Activated B cell treated with CpG ODN at 0.5 μM for 24 hours (primary cell): Measurements from ENCODE around the gene BICDL1. TPM values are rescaled to one million over a fixed set of nuclear protein-coding genes. Genes with fewer than 3 reads are reported as not detected.
A peak's percentile ranks its signal among the peaks of the same experiment; 100 is the strongest.

Source experiments
- ATAC-seq: fragments of 200-7000 bp; cut with Tn5 transposase; one replicate; pipeline ENCODE4 v1.10.0; 2021; ENCODE audit warnings: low read depth, mild to moderate bottlenecking, moderate library complexity
- CTCF ChIA-PET: fragments of 350-600 bp; sonication (Branson Sonifier 250); formaldehyde crosslinking; loops from one replicate; lab custom pipeline; 2021; ENCODE audit warnings: antibody characterized with exemption; lab: Charles Lee
- POLR2A ChIA-PET: fragments of 350-600 bp; sonication (Branson Sonifier 250); formaldehyde crosslinking; loops from one replicate; lab custom pipeline; 2021; ENCODE audit warnings: antibody characterized with exemption; lab: Charles Lee
- DNase-seq: peaks from one replicate; pipeline ENCODE4 v3.0.0; 2022
- H3K27ac Mint-ChIP-seq: one replicate; pipeline ENCODE4 v1.8.0; 2020; ENCODE audit warnings: mixed read lengths
- H3K27me3 Mint-ChIP-seq: one replicate; pipeline ENCODE4 v1.8.0; 2021; ENCODE audit warnings: mixed read lengths
- H3K36me3 Mint-ChIP-seq: one replicate; pipeline ENCODE4 v1.8.0; 2021; ENCODE audit warnings: low read depth, mixed read lengths
- H3K4me1 Mint-ChIP-seq: one replicate; pipeline ENCODE4 v1.8.0; 2021; ENCODE audit warnings: mixed read lengths
- H3K4me3 Mint-ChIP-seq: one replicate; pipeline ENCODE4 v1.8.0; 2020; ENCODE audit warnings: mild to moderate bottlenecking, mixed read lengths
- H3K9me3 Mint-ChIP-seq: one replicate; pipeline ENCODE4 v1.8.0; 2020; ENCODE audit warnings: mixed read lengths
- intact Hi-C: fragments of 100-400 bp; cut with micrococcal nuclease; formaldehyde crosslinking; loops from one replicate; pipeline ENCODE4 v1.15.1; 2024
- total RNA-seq: library from RNA; stranded (reverse); gene quantifications from 2 replicates; pipeline ENCODE4 v1.2.3, GENCODE V29; 2022
- TF ChIP-seq, protein P1 (sequence below): fragments of 200-600 bp; IDR thresholded peaks from one replicate; pipeline ENCODE4 v1.8.0; 2022; ENCODE audit warnings: antibody characterized with exemption, mild to moderate bottlenecking

Gene BICDL1
- total RNA-seq, 1 donor from 2014 or later = 16.8 TPM

DNA sequence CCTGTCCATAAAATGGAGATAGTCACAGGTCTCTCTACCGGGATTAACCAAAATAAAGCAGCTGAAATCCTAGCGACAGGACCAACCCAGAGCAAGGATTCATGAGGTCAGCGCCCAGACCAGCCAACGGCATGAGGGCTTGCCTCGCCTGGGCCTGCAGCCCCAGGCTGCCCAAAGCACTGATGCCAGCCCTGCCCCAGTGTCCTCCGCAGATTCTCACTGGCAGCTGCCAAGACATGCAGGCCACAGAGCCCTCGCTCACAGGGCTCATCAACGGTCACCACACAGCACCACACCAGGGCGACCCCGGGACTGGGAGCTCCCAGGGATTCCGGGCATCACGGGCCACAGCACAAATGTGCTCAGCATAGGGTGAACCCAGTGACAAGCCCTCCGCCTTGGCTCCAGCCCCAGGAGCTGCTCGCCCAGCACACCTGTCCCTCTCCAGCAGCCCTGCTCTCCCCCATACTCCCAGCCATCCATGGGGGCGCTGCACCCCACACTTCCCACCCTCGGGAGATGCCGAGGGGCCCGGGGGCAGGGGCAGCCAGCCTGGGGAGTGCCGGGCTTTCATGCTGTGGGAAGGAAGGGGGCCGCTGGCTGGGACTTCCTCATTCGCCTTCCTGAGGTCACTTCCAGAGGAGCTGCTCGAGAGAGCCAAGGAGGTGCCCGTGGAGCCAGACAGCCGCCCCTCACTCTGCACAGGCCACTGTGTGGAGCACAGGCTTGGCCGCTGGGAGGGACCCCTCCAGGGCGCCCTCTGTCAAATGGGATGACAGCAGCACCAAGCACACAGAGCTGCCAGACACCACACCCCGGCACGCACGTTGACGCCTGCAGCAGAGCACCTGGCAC is 113.4 kb downstream of the BICDL1 start:
- peaks cover 8% of the 10 kb centered on the region for H3K4me1 Mint-ChIP-seq
- ChIA-PET POLR2A (no interaction called here), CTCF (no interaction called here)
- H3K9me3 Mint-ChIP-seq = no peaks in the 10 kb centered on the region
- peaks cover 77% of the 10 kb centered on the region for H3K36me3 Mint-ChIP-seq
- ATAC-seq = no peak
- TF ChIP-seq, protein P1, sequence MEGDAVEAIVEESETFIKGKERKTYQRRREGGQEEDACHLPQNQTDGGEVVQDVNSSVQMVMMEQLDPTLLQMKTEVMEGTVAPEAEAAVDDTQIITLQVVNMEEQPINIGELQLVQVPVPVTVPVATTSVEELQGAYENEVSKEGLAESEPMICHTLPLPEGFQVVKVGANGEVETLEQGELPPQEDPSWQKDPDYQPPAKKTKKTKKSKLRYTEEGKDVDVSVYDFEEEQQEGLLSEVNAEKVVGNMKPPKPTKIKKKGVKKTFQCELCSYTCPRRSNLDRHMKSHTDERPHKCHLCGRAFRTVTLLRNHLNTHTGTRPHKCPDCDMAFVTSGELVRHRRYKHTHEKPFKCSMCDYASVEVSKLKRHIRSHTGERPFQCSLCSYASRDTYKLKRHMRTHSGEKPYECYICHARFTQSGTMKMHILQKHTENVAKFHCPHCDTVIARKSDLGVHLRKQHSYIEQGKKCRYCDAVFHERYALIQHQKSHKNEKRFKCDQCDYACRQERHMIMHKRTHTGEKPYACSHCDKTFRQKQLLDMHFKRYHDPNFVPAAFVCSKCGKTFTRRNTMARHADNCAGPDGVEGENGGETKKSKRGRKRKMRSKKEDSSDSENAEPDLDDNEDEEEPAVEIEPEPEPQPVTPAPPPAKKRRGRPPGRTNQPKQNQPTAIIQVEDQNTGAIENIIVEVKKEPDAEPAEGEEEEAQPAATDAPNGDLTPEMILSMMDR = no peak
- no peak for DNase-seq
- no peak overlapping the region for H3K27ac Mint-ChIP-seq
- no peaks in the 10 kb centered on the region for H3K27me3 Mint-ChIP-seq
- intact Hi-C loops = no loop called here
- no peak overlapping the region for H3K4me3 Mint-ChIP-seq

DNA sequence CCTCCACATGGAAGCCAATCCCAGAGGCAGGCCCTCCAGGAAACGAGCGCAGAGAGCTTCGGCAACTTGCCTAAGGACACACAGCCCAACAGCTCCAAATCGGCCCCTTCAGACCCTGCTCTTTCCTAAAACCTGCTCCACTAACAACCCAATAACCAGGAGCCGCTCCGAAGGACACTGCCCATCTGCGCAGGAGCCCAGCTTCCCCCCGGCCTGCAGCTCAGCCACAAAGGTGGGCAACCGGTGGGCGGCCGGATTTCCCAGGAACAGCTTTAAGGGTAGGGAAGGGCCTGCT is 114.0 kb downstream of the BICDL1 start:
- intact Hi-C loops = no loop called here
- Mint-ChIP-seq H3K4me3 (no peak overlapping the region), H3K4me1 (peaks cover 11% of the 10 kb centered on the region), H3K9me3 (no peaks in the 10 kb centered on the region), H3K36me3 (peaks cover 77% of the 10 kb centered on the region), H3K27me3 (no peaks in the 10 kb centered on the region), H3K27ac (no peak overlapping the region)
- TF ChIP-seq, protein P1 = no peak
- DNase-seq (no peak), ATAC-seq (no peak)
- CTCF ChIA-PET = no interaction called here
- POLR2A ChIA-PET = no interaction called here

DNA sequence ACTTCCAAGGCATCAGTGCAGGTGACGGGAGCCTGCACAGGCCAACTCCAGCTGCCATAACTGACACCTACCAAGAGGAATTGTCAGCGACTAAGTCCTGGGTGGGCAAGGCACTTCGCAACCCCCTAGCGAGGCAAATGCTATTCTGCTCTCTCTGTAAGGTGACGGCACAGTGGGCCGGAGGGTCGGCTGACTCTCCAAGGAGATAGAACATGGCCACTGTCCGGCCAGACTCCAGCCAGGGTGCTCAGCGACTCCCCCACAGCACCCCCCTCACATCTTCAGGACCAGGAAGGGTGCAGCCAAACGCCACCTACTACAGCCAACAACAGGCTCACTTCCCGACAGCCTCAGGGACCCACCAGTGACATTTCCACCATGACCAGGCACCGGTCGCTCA is 114.3 kb downstream of the BICDL1 start:
- Mint-ChIP-seq H3K27ac (no peak overlapping the region), H3K4me1 (peaks cover 15% of the 10 kb centered on the region), H3K27me3 (no peaks in the 10 kb centered on the region), H3K4me3 (no peak overlapping the region), H3K36me3 (peaks cover 77% of the 10 kb centered on the region), H3K9me3 (no peaks in the 10 kb centered on the region)
- POLR2A ChIA-PET = no interaction called here
- intact Hi-C loops = no loop called here
- CTCF ChIA-PET = no interaction called here
- ATAC-seq = no peak
- TF ChIP-seq, protein P1 = no peak
- no peak for DNase-seq

DNA sequence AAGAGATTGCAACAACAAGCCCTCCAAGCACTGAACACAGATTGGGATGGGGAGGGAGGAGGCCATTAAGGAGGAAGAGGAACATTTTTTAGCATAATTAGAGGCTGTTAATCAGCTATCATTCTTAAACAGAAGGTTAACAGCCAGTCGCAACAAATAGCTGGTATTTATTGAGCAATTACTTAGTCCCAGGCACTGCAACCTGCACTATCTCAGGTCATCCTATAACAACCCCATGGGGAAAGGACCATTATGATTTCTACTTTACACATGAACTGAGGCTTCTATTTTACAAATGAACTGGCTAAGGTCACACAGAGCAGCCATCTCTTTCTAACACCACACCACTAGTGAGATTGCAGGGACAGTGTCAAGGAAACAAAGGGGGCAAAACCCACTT is 117.1 kb downstream of the BICDL1 start:
- ChIA-PET CTCF (no interaction called here), POLR2A (interaction anchor here (1.5 kb wide), 1 partner anchor 11 kb away, joined by 6 read pairs; the partner anchor contains the start of gene RAB35)
- intact Hi-C loops = no loop called here
- H3K9me3 Mint-ChIP-seq = no peaks in the 10 kb centered on the region
- ATAC-seq (no peak), DNase-seq (no peak)
- no peak overlapping the region for H3K27ac Mint-ChIP-seq
- H3K4me3 Mint-ChIP-seq = no peak overlapping the region
- no peaks in the 10 kb centered on the region for H3K27me3 Mint-ChIP-seq
- peaks cover 38% of the 10 kb centered on the region for H3K4me1 Mint-ChIP-seq
- TF ChIP-seq, protein P1 = no peak
- peaks cover 67% of the 10 kb centered on the region for H3K36me3 Mint-ChIP-seq

DNA sequence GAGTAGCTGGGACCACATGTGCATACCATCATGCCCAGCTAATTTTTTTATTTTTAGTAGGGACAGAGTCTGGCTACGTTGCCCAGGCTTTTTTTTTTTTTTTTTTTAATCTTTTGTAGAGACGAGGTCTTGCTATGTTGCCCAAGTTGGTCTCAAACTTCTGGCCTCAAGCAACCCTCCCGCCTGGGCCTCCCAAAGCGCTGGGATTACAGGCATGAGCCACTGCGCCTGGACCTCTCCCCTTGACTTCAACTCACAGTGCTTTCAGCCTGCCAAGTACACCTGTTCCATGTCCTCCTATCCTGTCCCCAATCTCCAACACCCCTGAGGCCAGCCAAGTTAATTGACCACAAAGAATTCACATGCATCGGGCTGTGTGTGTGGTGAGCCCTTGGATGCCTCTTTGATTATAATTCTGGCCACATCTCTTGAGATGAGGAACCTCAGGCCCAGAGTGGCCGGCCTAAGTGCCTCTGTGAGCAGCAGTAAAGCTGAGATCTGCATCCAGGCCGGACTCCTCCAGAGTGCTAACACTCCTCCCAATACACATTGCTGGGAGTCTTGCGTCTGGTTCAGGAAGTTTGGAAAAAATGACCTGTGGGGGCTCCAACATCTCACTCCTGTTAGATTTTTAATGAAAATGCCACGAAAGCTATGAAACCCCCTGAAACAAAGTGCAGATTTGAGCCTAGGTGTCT is 120.7 kb downstream of the BICDL1 start:
- Mint-ChIP-seq H3K27ac (peak overlapping the region; percentile 87), H3K27me3 (no peaks in the 10 kb centered on the region), H3K9me3 (no peaks in the 10 kb centered on the region), H3K4me3 (peak overlapping the region; percentile 66), H3K4me1 (peaks cover 59% of the 10 kb centered on the region), H3K36me3 (peaks cover 52% of the 10 kb centered on the region)
- TF ChIP-seq, protein P1 = no peak
- ATAC-seq (no peak), DNase-seq (no peak)
- intact Hi-C loops = loop anchor here (1.0 to 10.0 kb wide), 5 partner anchors 10 to 325 kb away; partner anchors contain the start of genes COX6A1 and RPLP0
- ChIA-PET POLR2A (interaction anchor here (0.6 to 2.2 kb wide), 3 partner anchors 10 to 91 kb away, joined by 3 to 20 read pairs (median 11); partner anchors contain the start of gene RPLP0), CTCF (interaction anchor here (1.5 kb wide), 1 partner anchor 23 kb away, joined by 5 read pairs; no protein-coding TSS in a partner anchor)
